SK-N-SH (cell line): ENCODE results near the gene MB21D2.

Source experiments
- CTCF ChIP-seq: fragments of 200-600 bp; sonication (generic); IDR thresholded peaks from 2 replicates; pipeline ENCODE4 v1.6.1; 2017; ENCODE audit warnings: antibody characterized with exemption, mild to moderate bottlenecking, moderate library complexity
- FOXM1 ChIP-seq: IDR thresholded peaks from 2 replicates; pipeline ENCODE4 v1.4.0; 2012; ENCODE audit warnings: low read depth, mild to moderate bottlenecking
- GABPA ChIP-seq: IDR thresholded peaks from 2 replicates; pipeline ENCODE4 v1.4.0; 2012; ENCODE audit warnings: low read depth, mild to moderate bottlenecking
- TEAD4 ChIP-seq: IDR thresholded peaks from 2 replicates; pipeline ENCODE4 v1.4.0; 2012; ENCODE audit warnings: mild to moderate bottlenecking, borderline replicate concordance; ENCODE audit not compliant: insufficient read depth

- TF ChIP-seq GABPA = no peak
- no peak for TF ChIP-seq CTCF
- TF ChIP-seq FOXM1 = no peak
- TF ChIP-seq TEAD4 = no peak
Observed at GRCh38 chr3:192794216-192794615, 123.4 kb downstream of the MB21D2 start.
